HS-27A (cell line): Measurements from ENCODE around the gene YPEL3.
"Not testable (repeated sequence)": the region's sequence is repeated elsewhere in the genome, so short reads cannot be mapped to it uniquely, and the experiment has no call there.

Experiments used
- DNase-seq: peaks from one replicate; pipeline ENCODE4 v3.0.0-alpha.2; 2012; ENCODE audit warnings: low read depth, missing footprints

YPEL3 gene

GRCh38 chr16:30096105-30096861 lies at the start of gene YPEL3:
Gene YPEL3 (minus strand): TSS chr16:30096213. CDS start chr16:30095482, 731 bp downstream.
- no peak for DNase-seq

DNA sequence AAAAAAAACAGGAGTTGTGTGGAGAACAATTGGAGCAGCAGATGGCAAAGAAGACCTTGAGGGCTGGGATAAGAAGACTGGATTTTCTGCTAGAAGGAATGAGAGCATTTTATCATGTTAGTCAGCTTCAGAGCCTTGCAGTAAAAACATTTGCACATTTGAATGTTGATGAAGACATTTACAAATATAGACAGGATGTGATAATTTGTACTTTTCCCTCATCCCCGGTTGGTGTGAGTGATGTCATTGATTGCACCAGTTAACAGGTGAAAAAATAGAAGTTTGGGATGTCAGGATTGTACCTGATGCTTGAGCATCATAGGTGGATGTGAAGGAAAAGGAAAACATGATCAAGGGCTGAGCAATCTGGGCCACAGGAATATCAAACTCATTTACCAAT lies 49.6 kb upstream of the YPEL3 start:
- no peak for DNase-seq

DNA sequence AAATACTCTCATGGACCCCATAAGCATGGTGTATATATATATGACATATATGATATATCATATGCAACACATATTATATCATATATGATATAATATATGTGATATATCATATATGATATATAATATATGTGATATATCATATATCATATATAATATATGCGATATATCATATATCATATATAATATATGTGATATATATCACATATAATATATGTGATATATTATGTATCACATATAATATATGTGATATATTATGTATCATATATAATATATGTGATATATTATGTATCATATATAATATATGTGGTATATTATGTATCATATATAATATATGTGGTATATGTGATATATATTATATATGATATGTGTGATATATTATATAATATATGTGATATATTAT lies 48.9 kb upstream of the YPEL3 start:
- no peak for DNase-seq

GRCh38 chr16:30144017-30144416 lies 48.0 kb upstream of the YPEL3 start:
- no peak for DNase-seq

DNA sequence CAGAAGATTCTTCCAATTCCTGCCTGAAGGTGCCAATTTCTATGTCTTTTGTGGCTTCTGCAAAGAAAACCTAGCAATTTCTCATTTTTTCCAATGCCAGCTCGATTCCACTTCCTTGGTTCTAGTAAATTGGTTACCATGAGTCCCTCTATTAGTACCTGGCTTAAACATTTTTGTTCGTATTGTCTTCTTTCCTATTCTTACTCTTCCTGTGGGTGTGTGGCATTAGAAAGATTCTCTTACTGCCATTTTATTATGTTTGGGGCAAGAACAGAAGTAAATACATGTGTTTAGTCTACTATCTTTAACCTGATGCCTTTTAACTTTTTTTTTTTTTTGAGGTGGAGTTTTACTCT lies 47.3 kb upstream of the YPEL3 start:
- DNase-seq: no peak

DNA sequence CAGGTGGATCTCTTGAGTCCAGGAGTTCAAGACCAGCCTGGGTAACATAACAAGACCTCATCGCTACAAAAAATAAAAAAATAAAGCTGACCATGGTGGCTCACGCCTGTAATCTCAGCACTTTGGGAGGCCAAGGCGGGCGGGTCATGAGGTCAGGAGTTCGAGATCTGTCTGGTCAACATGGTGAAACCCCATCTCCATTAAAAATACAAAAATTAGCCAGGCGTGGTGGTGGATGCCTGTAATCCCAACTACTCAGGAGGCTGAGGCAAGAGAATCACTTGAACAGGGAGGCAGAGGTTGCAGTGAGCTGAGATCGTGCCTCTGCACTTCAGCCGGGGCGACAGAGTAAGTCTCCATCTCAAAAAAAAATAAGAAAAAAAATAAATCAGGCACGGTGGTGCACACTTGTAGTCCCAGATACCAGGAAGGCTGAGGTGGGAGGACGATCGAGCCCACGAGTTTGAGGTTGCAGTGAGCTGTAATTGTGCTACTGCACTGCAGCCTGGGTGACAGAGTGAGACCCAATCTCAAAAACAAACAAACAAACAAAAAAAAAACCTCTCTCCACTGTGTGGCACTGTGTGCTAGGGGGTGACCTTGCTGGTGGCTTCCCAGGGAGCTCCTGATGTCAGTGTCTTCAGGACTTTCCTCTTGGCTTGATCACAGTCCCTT lies 46.8 kb upstream of the YPEL3 start:
- DNase-seq: no peak

DNA sequence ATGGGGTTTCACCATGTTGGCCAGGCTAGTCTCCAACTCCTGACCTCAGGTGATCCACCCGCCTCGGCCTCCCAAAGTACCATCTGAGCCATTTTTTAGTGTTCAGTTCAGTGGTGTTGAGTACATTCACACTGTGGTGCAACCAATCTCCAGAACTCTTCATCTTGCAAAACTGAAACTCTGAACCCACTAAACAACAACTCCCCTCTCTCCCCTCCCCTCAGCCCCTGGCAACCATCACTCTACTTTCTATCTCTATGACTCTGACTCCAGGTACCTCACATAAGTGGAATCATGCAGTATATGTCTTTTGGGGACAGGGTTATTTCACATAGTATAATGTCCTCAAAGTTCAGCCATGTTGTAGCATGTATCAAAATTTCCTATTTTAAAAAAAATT lies 45.7 kb upstream of the YPEL3 start:
- DNase-seq: no peak

- no peak for DNase-seq
Measured at GRCh38 chr16:30139583-30140481, 43.8 kb upstream of the YPEL3 start.

GRCh38 chr16:30137897-30138296 lies 41.9 kb upstream of the YPEL3 start:
- DNase-seq: no peak

DNA sequence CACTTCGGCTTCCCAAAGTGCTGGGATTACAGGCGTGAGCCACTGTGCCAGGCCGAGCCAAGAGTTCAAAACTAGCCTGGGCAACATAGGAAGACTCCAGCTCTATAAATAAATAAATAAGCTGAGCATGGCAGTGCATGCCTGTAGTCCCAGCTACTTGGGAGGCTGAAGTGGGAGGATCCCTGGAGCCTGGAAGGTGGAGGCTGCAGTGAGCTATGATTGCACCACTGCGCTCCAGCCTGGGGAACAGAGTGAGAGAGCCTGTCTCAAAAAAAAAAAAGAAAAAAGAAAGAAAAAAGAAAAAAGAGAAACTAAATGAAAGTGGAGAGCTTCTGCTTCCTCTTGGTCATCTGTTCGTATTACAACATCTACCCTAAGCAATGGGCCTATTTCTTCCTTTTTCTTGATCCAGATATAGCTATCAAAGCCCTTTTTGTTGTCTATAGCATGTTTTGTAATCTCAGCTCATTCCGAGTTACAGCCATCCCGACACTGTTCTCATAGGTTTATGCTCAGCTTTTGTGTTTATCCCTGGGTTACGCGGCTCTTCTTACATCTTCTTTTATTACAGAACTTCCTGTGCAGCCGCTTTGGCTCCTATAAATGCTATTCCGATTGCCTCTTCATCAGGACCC lies 41.1 kb upstream of the YPEL3 start:
- no peak for DNase-seq

DNA sequence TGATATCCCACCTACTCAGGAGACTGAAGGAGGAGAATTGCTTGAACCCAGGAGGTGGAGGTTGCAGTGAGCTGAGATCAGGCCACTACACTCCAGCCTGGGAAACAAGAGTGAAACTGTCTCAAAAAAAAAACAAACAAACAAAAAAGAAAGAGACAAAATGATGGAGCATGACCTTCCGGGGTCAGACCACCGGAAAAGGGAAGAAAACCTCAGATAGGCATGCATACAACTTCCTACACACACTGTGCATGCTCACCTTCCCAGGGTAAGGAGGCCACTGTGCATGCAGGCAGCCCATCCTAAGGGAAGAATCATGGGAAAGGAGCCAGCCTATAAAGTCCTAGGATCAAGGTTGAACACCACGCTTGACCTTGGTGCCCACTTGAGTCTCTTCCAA lies 36.6 kb upstream of the YPEL3 start:
- no peak for DNase-seq

DNA sequence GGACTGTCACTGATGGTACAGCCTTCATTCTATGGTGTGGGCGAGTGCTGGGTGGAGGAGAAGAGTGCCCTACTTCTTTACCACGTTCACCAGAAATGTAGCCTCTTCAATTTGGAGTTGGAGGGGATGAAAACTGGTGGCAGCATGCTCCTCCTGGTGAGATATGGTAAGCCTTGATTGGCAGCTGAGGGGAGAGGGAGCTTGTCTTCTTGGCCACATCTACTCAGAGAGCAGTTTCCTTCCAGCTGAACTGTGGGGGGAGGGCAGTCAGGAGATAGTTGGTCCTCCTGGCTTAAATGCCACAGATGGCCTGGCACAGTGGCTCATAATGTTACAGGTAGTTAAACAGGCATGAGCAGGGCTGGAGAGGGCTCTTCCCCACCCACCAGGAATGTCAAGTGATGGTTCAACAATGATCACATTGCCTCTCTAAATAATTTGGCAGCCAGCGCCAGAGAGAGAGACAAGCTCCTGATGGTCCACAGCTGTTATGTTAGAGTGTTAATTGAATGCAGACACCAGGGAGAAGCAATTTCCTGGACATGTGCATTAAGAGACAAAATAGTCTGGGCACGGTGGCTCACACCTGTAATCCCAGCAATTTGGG lies 36.0 kb upstream of the YPEL3 start:
- DNase-seq: no peak

DNA sequence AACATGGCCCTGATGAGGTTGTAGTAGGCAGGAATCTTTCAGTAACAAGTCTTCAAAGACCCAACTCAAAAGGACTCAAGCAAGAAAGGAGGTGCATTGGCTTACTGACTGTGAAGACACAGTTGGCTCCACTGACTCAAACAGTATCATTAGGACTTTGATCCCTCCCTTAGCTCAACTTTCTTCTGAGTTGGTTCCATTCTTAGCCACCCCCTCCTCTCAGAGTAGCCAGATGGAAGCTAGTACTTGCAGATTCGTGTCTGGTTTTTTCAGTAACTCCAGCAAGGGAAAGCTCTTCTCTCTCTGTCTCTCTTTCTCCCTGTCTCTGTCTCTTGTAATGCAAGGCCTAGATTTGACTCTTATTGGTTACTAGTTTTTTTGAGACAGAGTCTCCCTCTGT lies 32.0 kb upstream of the YPEL3 start:
- DNase-seq: no peak

DNA sequence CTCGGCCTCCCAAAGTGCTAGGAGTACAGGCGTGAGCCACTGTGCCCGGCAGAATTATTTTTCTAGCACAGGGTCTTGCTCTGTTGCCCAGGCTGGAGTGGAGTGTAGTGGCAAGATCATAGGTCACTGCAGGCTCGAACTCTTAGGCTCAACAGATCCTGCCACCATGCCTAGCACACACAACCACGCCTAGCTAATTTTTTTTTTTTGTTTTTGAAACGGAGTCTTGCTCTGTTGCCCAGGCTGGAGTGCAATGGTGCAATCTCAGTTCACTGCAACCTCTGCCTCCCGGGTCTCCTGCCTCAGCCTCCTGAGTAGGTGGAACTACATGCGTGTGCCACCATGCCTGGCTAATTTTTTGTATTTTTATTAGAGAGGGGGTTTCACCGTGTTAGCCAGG lies 29.7 kb upstream of the YPEL3 start:
- DNase-seq: not testable (repeated sequence)

GRCh38 chr16:30124985-30125379 lies 29.0 kb upstream of the YPEL3 start:
- DNase-seq: no peak

GRCh38 chr16:30122604-30123160 lies 26.7 kb upstream of the YPEL3 start:
- DNase-seq: no peak

- no peak for DNase-seq
Measured at GRCh38 chr16:30121741-30122571, 25.9 kb upstream of the YPEL3 start.

GRCh38 chr16:30120340-30121105 lies 24.5 kb upstream of the YPEL3 start:
- DNase-seq: no peak

DNA sequence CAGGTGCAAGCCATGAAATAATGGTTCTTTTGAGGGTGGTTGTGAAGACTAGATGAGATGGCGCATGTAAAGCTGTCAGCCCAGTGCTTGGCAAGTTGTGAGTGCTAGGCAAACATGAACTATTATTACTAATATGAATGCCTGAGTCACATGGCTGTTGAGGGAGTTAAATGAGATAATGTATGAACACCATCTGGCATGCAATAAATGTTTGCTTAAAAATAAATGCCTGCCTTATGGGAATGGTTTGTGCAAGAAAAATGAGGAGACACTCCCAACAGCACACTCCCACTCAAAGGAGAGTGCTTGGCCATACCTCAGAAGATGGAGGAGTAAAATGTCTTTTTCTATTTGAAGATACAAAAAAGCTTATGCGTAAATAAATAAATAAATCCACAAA lies 23.4 kb upstream of the YPEL3 start:
- no peak for DNase-seq

- no peak for DNase-seq
Measured at GRCh38 chr16:30117768-30118167, 21.8 kb upstream of the YPEL3 start.
